ENCODE data around the gene PAX9. TPM values are rescaled to one million over a fixed set of nuclear protein-coding genes. Genes with fewer than 3 reads are reported as not detected.
"Not testable (repeated sequence)": the region's sequence is repeated elsewhere in the genome, so short reads cannot be mapped to it uniquely, and the experiment has no call there.

PAX9 gene
- total RNA-seq, 4 donors from 2014 or later: 0.26 to 0.98 (median 0.29) TPM; not detected in 1

GRCh38 chr14:36690311-36691040 is 28.8 kb downstream of the PAX9 start:
- Histone ChIP-seq H3K4me3 (no peak overlapping the region), H3K36me3 (no peaks in the 10 kb centered on the region), H3K27me3 (no peaks in the 10 kb centered on the region), H3K4me1 (no peaks in the 10 kb centered on the region), H3K27ac (no peak overlapping the region), H3K9me3 (no peaks in the 10 kb centered on the region)
- DNase-seq: no peak
- no peak for TF ChIP-seq CTCF (IDR thresholded peaks at IDR 0.05)
- intact Hi-C loops (cut with DNase I; ENCODE audit: low total_unique reads): no loop called here

- H3K4me1 ChIP-seq; H3K36me3 ChIP-seq; H3K27ac ChIP-seq; H3K27me3 ChIP-seq; DNase-seq; intact Hi-C loops (cut with DNase I; ENCODE audit: low total_unique reads); H3K9me3 ChIP-seq; H3K4me3 ChIP-seq: not testable (repeated sequence)
Measured at GRCh38 chr14:36699420-36699819, 37.8 kb downstream of the PAX9 start.

GRCh38 chr14:36700651-36701050 is 39.0 kb downstream of the PAX9 start:
- no peak for TF ChIP-seq POLR2A (IDR thresholded peaks at IDR 0.05)
- no peak for TF ChIP-seq CTCF (IDR thresholded peaks at IDR 0.05)
- H3K36me3 ChIP-seq: no peaks in the 10 kb centered on the region
- H3K4me1 ChIP-seq: no peaks in the 10 kb centered on the region
- intact Hi-C loops (cut with DNase I; ENCODE audit: low total_unique reads): no loop called here
- H3K9me3 ChIP-seq: no peaks in the 10 kb centered on the region
- H3K27ac ChIP-seq: no peak overlapping the region
- no peak overlapping the region for H3K4me3 ChIP-seq
- no peak for DNase-seq
- H3K27me3 ChIP-seq: no peaks in the 10 kb centered on the region

- Histone ChIP-seq H3K9me3 (no peaks in the 10 kb centered on the region), H3K27ac (no peak overlapping the region), H3K4me1 (no peaks in the 10 kb centered on the region), H3K27me3 (no peaks in the 10 kb centered on the region), H3K36me3 (no peaks in the 10 kb centered on the region), H3K4me3 (no peak overlapping the region)
- no peak for TF ChIP-seq POLR2A (IDR thresholded peaks at IDR 0.05)
- no peak for DNase-seq
- intact Hi-C loops (cut with DNase I; ENCODE audit: low total_unique reads): no loop called here
Measured at GRCh38 chr14:36701132-36701531, 39.5 kb downstream of the PAX9 start.

GRCh38 chr14:36702474-36702873 is 40.8 kb downstream of the PAX9 start:
- Histone ChIP-seq H3K4me3 (no peak overlapping the region), H3K9me3 (no peaks in the 10 kb centered on the region), H3K36me3 (no peaks in the 10 kb centered on the region), H3K27ac (no peak overlapping the region), H3K4me1 (no peaks in the 10 kb centered on the region), H3K27me3 (no peaks in the 10 kb centered on the region)
- no peak for TF ChIP-seq POLR2A (IDR thresholded peaks at IDR 0.05)
- intact Hi-C loops (cut with DNase I; ENCODE audit: low total_unique reads): no loop called here
- no peak for DNase-seq

GRCh38 chr14:36707570-36707969 is 45.9 kb downstream of the PAX9 start:
- intact Hi-C loops (cut with DNase I; ENCODE audit: low total_unique reads): no loop called here
- DNase-seq: no peak
- no peaks in the 10 kb centered on the region for H3K9me3 ChIP-seq
- no peaks in the 10 kb centered on the region for H3K4me1 ChIP-seq
- no peaks in the 10 kb centered on the region for H3K36me3 ChIP-seq
- TF ChIP-seq CTCF (IDR thresholded peaks at IDR 0.05): no peak
- no peak for TF ChIP-seq POLR2A (IDR thresholded peaks at IDR 0.05)
- H3K27ac ChIP-seq: no peak overlapping the region
- no peak overlapping the region for H3K4me3 ChIP-seq
- H3K27me3 ChIP-seq: no peaks in the 10 kb centered on the region

Data from uterus (tissue), 4 donors.